Left hindlimb (tissue), 1 donor: Measurements from ENCODE around the gene PCCA.
"Not testable (repeated sequence)": the region's sequence is repeated elsewhere in the genome, so short reads cannot be mapped to it uniquely, and the experiment has no call there.

Experiments used
- DNase-seq: peaks from one replicate; pipeline ENCODE4 v3.0.0-alpha.2; 2018

PCCA gene

GRCh38 chr13:100097821-100098220, 8.9 kb downstream of the PCCA start:
- no peak for DNase-seq

GRCh38 chr13:100098445-100099116, 9.7 kb downstream of the PCCA start:
- no peak for DNase-seq

GRCh38 chr13:100099117-100099445, 10.2 kb downstream of the PCCA start:
- DNase-seq = not testable (repeated sequence)

DNA sequence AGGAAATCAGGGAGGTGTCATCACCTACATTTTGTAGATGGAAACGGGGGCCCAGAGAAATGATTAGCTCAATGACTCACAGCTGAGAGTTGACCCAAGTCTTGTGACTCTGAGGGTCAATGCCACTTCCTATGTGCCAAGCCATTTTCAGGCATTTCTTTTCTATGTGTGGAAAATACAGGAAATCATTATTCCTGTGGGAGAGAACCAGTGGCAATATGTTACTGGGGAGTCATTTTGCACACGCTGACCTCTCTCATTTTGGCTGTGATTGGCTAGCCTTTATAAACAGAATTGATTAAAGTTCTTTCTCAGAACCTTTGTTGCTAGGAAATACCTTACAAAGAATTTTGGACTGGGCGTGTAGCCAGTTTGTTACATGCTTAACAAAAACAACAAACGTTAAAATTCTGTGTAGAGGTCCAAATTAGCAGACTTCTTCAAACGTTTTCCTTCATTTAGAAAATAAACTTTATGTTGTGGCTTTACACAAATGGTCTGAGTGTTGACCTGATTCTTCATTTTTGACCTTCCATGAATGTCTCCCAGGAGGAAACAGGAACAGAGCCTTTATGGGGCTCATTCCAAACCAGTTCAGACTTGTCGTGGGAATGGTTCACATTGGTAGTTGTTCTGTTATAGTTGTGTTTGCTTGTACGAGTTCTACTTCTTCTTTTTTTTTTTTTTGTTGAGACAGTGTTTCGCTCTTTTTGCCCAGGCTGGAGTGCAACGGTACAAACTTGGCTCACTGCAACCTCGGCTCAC, 11.4 kb downstream of the PCCA start:
- no peak for DNase-seq

DNA sequence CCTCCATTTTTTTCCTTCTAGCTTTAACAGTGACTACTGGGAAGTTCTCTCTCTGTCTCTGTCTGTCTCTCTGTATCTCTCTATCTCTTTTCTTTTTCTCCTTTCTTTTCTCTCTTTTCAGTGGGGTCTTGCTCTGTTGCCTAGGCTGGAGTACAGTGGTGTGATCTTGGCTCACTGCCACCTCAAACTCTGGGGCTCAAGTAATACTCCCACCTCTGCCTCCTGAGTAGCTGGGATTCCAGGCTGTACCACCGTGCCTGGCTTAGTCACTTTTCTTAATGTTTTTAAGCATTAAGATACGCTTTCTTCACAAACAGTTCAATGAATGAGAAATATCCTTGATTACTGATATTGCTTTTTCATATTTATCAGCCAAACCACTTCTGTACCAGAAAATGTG, 13.1 kb downstream of the PCCA start:
- DNase-seq = no peak

GRCh38 chr13:100106005-100106404, 17.1 kb downstream of the PCCA start:
- no peak for DNase-seq

DNA sequence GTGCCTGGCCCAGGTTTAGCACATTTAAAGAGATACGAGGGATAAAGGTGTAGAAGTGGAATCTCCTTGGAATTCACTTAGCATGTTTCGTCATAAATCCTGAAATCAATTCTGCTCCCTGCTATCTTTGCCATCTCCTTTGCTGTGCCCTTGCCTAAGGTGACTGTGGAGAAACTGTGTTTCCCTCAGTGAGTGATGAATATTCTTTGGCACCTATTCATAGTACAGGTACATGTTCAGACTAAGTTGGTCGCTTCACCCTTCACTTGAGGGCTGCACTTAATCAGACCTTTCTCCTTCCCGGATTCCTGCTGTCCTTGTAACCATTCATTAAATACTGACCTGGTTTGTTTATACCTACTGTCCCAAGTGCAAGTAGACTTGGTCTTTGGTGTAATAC, 17.8 kb downstream of the PCCA start:
- no peak for DNase-seq

GRCh38 chr13:100108913-100109507, 20.1 kb downstream of the PCCA start:
- no peak for DNase-seq

DNA sequence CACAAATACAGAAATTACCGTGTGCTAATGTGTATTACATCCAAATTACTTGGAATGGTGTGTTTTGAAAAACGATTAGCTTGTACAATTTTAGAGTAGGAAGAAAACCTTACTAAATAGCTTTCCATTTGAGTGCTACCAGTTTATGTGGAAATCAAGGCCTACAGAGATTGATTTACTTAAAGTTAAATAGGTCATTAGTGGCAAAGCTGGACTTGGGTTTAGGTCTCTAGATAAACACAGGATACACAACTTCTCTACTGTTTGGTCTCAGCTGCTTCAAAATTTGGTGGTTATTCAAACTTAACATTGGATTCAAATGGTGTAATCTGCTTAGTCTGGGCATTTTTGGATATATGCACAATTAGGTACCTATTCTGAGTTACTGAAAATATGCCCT, 21.4 kb downstream of the PCCA start:
- DNase-seq = no peak

DNA sequence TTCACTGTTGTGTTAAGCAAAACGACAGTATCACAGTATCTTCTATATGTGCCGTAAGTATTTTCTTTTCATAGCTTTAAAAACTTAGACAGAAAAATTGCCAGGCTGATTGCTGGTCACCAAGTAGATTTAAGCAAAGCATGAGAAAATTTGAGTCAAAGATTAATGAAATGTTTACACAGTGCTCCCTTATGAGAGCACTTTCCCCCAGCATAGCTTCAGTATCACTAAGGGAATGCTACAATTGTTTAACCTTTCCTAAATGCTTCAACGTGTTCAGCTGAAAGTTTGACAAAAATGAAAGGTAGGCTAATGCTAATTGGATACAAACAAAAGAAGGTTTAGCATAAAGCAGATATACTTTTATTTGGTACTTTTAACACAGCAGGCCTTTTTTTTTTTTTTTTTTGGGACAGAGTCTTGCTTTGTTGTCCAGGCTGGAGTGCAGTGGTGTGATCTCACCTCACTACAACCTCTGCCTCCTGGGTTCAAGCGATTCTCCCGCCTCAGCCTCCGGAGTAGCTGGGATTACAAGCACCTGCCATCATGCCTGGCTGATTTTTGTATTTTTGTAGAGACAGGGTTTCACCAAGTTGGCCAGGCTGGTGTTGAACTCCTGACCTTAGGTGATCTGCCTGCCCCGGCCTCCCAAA, 23.4 kb downstream of the PCCA start:
- no peak for DNase-seq

DNA sequence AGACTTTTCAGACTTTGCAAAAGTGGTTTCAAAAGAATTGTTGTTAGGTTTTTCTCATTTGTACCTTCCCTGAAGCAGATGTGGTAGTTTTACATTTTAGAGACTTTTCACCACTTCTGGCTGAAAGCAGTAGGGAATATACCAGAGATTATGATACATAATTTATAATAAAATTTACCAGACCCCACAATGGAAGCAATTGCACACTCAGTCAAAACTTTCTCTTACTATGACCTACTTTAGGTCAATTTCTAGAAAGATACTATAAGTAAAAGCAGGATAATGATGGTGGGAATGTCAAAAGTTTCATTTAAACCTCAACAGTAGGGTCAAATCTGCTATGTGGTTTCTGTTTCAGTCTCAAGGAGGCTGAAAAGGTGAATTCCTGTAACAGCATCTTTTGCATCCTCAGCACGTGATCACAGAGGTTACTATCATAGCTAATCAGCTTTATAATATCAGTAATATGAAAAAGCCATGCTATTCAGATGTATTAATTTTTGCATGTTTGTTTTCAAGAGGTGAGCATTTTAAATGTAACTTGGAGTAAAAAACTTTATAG, 26.9 kb downstream of the PCCA start:
- DNase-seq = no peak

DNA sequence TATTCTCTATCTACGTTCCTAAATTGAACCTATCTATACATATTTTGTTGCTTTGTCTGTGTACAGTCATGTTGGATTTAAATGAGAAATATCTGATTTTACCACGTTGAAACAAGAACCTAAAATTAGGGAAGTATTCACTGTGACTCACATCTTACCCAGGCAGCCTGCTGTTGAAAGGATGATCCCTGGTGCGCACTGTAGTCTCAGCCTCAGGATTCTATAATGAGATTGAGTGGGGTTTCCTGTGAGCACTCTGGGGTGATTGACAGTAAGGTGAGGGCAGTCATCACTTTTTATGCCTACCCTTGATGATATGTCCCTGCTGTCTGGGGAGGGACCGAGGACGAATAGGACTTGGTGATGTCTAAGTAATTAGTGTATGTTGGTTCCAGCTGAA, 35.4 kb downstream of the PCCA start:
- no peak for DNase-seq

DNA sequence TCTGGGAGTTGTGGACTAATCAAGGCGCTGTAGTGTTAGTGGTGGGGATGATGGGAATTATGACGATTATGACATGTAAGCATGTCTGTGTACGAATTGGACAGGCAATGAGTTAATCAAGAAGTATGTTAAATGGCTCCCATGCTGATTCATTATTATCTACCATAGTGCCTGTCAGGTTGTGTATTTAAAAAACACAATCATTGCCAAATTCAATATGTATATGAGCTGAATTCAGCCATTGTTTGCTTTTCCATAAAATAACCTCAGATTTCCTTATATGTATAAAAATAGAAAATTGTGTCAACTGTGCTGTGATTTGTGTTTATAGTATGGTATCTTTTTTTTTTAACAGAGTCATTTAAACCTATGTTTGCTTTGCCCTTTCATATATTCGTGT, 37.1 kb downstream of the PCCA start:
- DNase-seq = no peak

DNA sequence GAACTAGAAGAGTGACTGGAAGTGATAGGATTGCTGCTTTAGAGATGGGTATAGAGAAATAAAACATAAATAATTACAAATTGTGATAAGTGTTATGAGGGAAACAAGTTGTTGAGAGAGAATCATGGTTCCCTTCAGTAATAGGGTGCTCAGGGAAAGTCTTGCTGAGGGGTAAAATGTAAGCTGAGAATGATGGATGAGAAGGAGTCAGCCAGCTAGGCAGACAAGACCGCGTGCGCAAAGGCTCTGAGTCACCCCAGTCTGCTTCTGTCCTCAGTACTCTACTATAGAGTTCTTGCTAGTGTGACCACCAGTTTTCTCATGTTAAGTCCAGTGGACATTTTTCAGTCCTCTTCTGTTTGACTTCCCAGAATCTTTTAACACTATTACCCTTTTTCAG, 39.5 kb downstream of the PCCA start:
- no peak for DNase-seq

DNA sequence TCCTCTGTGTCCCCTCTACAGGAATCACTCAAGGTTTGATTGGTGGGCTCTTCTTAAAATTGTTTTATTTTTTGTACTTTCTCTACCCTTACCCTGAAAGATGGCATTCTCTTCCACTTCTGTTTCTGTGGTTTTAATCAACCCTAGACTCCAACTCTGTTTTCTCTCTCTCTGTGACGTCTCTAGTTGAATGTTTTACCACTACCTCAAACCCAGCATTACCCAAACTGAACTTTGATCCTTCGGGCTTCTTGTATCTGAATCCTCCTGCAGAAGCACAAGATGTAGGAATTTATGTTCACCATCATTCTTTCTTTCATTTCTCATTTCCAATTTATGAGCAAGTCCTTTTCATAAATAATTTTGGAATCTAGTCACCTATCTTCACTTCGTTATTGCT, 39.9 kb downstream of the PCCA start:
- no peak for DNase-seq

GRCh38 chr13:100129605-100130004, 40.7 kb downstream of the PCCA start:
- peak; percentile 25 for DNase-seq

- no peak for DNase-seq
Observed at GRCh38 chr13:100130092-100130491, 41.2 kb downstream of the PCCA start.

GRCh38 chr13:100130930-100131511, 42.1 kb downstream of the PCCA start:
- no peak for DNase-seq

- no peak for DNase-seq
Observed at GRCh38 chr13:100131863-100132574, 43.1 kb downstream of the PCCA start.

GRCh38 chr13:100138859-100139491, 50.1 kb downstream of the PCCA start:
- DNase-seq = no peak

DNA sequence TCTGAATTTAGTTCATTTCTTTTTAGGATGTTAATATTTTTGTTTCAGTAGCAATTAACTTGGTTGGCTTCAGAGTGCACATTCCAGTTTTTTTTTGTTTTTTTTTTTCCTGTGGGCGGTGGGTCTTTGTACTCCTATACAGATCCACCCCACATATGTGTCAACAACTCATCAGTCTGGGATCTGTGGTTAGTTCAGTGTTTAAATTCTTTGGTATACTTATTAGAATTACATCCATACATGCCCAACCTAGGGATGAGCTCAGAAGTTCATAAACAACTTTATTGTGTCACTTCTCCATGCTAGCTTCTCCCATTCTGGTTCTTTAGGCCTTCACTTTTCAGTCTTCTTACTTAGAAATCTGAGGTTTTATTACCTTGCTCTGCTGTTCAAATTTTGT, 50.9 kb downstream of the PCCA start:
- no peak for DNase-seq

DNA sequence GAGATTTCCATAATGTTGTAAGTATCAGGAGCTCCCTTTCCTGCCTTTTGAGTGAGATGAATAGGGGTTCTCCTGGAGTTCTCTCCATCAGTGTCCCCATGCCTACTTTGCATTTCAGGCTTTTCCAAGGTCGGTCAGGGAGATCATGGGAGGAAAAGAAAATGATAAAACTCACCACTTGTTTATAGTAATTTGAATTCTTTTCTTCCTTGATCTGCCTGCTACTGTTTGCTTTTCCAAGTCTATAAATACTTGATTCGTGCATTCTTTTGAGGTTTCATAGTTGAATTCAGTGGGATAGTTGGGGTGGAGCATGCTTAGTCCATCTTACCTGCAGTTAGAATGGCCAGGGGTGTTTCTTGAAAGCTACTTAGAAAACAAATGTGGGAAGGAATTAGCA, 51.5 kb downstream of the PCCA start:
- DNase-seq = no peak
